GM19238 (cell line): ENCODE results near the gene KXD1.

ENCODE experiments used
- DNase-seq: peaks from one replicate; pipeline ENCODE4 v3.0.0; 2011; ENCODE audit warnings: low spot score; ENCODE audit not compliant: insufficient read length

The KXD1 gene

DNA sequence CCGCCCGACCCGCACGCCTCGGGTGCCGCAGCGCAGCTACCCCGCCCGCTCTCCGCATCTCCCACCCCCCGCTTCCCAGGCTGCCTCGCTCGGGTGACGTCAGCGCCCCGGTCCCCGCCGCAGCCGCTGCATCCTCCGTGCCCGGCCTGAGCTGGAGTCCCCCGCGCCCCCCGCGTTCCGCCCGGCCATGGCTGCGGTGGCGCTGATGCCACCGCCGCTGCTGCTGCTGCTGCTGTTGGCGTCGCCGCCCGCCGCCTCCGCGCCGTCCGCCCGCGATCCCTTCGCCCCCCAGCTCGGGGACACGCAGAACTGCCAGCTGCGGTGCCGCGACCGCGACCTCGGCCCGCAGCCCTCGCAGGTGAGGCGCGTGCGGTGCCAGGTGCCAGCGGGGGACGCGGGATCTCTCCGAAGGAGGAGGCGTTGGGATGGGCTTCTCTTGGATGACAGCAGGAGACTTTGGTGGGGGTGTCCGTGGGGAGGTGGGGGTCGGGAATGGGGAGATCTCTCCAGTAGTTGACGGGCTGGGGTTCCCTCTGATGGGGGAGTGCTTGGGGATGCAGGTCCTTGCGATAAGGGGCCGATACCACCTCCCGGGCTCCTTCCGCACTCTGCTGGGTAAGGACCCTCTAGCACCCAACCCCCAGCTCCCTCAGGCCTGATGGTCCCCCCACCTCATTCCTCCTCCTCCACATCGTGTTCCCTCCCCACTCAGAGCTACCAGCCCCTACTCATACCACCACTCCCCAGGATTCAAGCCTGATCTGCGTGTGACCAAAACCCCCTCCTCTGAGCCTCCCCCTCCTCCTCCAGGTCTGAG lies 55.3 kb downstream of the KXD1 start, which contains the start of gene TMEM59L:
TMEM59L (plus strand) TSS at position 99 of the 817 bp plus-strand sequence; CDS start at position 188, 89 bp downstream.
- DNase-seq = no peak

DNA sequence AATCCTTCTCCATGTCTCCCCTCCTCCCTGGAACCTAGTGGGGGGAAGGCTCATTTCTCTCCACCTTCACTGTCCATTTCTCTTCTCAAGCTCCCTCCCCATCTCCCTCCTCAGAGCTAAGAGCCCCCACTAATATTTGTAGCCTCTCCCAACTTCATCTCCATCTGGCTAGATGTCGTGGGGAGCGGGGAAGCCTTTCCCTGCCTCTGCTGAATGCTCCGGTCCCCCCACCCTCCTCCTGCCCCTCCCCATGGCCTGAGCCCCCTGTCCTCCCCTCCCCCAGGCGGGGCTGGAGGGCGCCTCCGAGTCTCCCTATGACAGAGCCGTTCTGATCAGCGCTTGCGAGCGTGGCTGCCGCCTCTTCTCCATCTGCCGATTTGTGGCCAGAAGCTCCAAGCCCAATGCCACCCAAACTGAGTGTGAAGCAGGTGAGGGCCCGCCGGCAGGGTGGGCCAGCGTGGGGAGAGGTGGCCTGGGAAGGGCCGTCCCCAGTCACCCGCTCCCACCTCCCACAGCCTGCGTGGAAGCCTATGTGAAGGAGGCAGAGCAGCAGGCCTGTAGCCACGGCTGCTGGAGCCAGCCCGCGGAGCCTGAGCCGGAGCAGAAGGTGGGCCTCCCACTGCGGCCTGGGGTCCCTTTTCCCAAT lies 56.0 kb downstream of the KXD1 start:
- DNase-seq = no peak

DNA sequence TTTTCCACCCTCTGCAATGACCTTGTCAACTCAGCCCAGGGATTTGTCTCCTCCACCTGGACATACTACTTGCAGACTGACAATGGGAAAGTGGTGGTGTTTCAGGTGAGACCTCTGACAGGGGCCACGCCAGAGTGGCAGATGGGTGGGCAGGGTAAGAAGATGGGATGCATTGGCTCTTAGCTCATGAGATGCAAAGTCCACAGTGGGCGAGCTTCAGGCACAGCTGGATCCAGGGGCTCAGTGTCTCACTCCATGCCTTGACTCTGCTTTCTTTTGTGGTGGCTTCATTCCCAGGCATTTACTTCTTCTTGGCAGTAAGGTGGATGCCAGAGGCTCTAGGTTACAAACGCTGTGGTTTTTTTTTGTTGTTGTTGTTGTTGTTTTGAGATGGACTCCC lies 58.4 kb downstream of the KXD1 start:
- no peak for DNase-seq

- no peak for DNase-seq
Measured at GRCh38 chr19:18617562-18617961, 59.9 kb downstream of the KXD1 start.

GRCh38 chr19:18618236-18618635 lies 60.6 kb downstream of the KXD1 start:
- no peak for DNase-seq
